CD4-positive, alpha-beta T cell (primary cell): ENCODE measurements around the gene SLC9A4. TPM values are rescaled to one million over a fixed set of nuclear protein-coding genes. Genes with fewer than 3 reads are reported as not detected.

Experiments used
- ATAC-seq: fragments of 200-7000 bp; cut with Tn5 transposase; one replicate; pipeline ENCODE4 v1.10.0; 2022; ENCODE audit warnings: mild to moderate bottlenecking; ENCODE audit not compliant: poor library complexity
- CTCF ChIA-PET: fragments of 350-600 bp; sonication (Branson Sonifier 250); formaldehyde crosslinking; loops from one replicate; lab custom pipeline; 2021; ENCODE audit warnings: antibody characterized with exemption, inconsistent platforms; lab: Charles Lee
- POLR2A ChIA-PET: fragments of 350-600 bp; sonication (Branson Sonifier 250); formaldehyde crosslinking; loops from one replicate; lab custom pipeline; 2021; ENCODE audit warnings: antibody characterized with exemption, inconsistent platforms; lab: Charles Lee
- DNase-seq, 14 experiments: peaks; one replicate each; pipeline ENCODE4 v3.0.0-alpha.2; 2013 to 2020; ENCODE audit warnings: mixed read lengths in 2 of 14
- H3K27ac ChIP-seq, 2 donors: one replicate each; pipeline versions ENCODE4 v1.5.1 to v1.7.0; 2013; ENCODE audit warnings: low read length in 2 of 2, low read depth in 1 of 2, mild to moderate bottlenecking in 1 of 2
- H3K27me3 ChIP-seq, 2 experiments: 1 replicate in 1 of 2; 2 replicates in 1 of 2; pipeline versions ENCODE4 v1.6.1 to v1.7.0; 2013; ENCODE audit warnings: low read length in 2 of 2, control low read depth in 1 of 2, mild to moderate bottlenecking in 1 of 2, moderate library complexity in 1 of 2; ENCODE audit not compliant: insufficient read depth in 2 of 2, control insufficient read depth in 1 of 2
- H3K36me3 ChIP-seq: one replicate; pipeline ENCODE4 v1.6.1; 2013; ENCODE audit warnings: low read length, control low read depth; ENCODE audit not compliant: insufficient read depth
- H3K4me1 ChIP-seq: one replicate; pipeline ENCODE4 v1.6.1; 2013; ENCODE audit warnings: low read length, control low read depth; ENCODE audit not compliant: insufficient read depth
- H3K4me3 ChIP-seq: one replicate; pipeline ENCODE4 v1.5.1; 2013; ENCODE audit warnings: mild to moderate bottlenecking, low read length, moderate library complexity
- H3K9me3 ChIP-seq, 2 experiments: 1 replicate in 1 of 2; 2 replicates in 1 of 2; pipeline versions ENCODE4 v1.6.1 to v1.7.0; 2013; ENCODE audit warnings: low read length in 2 of 2, mild to moderate bottlenecking in 2 of 2, control low read depth in 1 of 2, moderate library complexity in 1 of 2; ENCODE audit not compliant: control insufficient read depth in 1 of 2, insufficient read depth in 1 of 2
- H3K27ac Mint-ChIP-seq: one replicate; pipeline ENCODE4 v1.8.0; 2020; ENCODE audit warnings: mixed read lengths
- H3K27me3 Mint-ChIP-seq: one replicate; pipeline ENCODE4 v1.8.0; 2021; ENCODE audit warnings: mixed read lengths
- H3K36me3 Mint-ChIP-seq: one replicate; pipeline ENCODE4 v1.8.0; 2021; ENCODE audit warnings: low read depth, mixed read lengths
- H3K4me1 Mint-ChIP-seq: one replicate; pipeline ENCODE4 v1.8.0; 2021; ENCODE audit warnings: low read depth, mixed read lengths
- H3K4me3 Mint-ChIP-seq: one replicate; pipeline ENCODE4 v1.8.0; 2020; ENCODE audit warnings: mild to moderate bottlenecking, mixed read lengths
- H3K9me3 Mint-ChIP-seq: one replicate; pipeline ENCODE4 v1.8.0; 2020; ENCODE audit warnings: mixed read lengths
- intact Hi-C, 2 experiments: fragments of 100-400 bp; cut with DNase I in 1 of 2; cut with micrococcal nuclease in 1 of 2; formaldehyde crosslinking; loops; one replicate each; pipeline versions ENCODE4 v1.15.1 to v1.9.0; 2023 to 2025; cut with DNase I, micrococcal nuclease
- total RNA-seq, 174 experiments: library from RNA in 2 of 174; stranded (reverse) in 2 of 174; gene quantifications; one replicate each; pipeline ENCODE4 v1.2.3 and lab custom pipeline; 2021 to 2026
- TF ChIP-seq, protein P1 (sequence below): fragments of 200-600 bp; IDR thresholded peaks from one replicate; pipeline ENCODE4 v1.8.0; 2022; ENCODE audit warnings: antibody characterized with exemption, mild to moderate bottlenecking

Gene SLC9A4
- total RNA-seq, 2 experiments from 2014 or later, result not detected

DNA sequence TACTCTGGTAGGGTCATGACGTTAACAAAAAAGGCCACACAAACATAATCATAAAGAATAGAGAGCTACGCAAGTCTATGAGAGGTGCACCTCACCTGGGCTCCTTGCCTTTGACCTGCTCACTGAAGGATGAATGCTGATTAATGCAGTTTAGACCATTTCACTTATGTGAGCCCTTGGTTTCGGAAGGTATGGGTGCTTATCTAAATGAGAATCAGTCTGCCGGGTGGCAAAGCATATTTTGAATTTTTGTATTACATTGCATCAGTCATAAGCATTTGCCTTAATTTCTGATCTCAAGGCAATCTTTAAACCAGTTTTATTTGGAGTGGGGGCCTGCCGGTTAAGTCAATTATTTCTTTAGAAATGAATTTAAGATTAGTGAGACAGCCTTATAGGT lies 42.8 kb downstream of the SLC9A4 start:
- no peak overlapping the region for H3K4me3 ChIP-seq
- TF ChIP-seq, protein P1, sequence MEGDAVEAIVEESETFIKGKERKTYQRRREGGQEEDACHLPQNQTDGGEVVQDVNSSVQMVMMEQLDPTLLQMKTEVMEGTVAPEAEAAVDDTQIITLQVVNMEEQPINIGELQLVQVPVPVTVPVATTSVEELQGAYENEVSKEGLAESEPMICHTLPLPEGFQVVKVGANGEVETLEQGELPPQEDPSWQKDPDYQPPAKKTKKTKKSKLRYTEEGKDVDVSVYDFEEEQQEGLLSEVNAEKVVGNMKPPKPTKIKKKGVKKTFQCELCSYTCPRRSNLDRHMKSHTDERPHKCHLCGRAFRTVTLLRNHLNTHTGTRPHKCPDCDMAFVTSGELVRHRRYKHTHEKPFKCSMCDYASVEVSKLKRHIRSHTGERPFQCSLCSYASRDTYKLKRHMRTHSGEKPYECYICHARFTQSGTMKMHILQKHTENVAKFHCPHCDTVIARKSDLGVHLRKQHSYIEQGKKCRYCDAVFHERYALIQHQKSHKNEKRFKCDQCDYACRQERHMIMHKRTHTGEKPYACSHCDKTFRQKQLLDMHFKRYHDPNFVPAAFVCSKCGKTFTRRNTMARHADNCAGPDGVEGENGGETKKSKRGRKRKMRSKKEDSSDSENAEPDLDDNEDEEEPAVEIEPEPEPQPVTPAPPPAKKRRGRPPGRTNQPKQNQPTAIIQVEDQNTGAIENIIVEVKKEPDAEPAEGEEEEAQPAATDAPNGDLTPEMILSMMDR, result no peak
- no peaks in the 10 kb centered on the region for H3K9me3 Mint-ChIP-seq
- intact Hi-C loops, result no loop called here
- no peaks in the 10 kb centered on the region for H3K9me3 ChIP-seq
- H3K27ac Mint-ChIP-seq, result no peak overlapping the region
- H3K27ac ChIP-seq, result no peak overlapping the region
- no peaks in the 10 kb centered on the region for H3K4me1 Mint-ChIP-seq
- H3K4me1 ChIP-seq, result no peaks in the 10 kb centered on the region
- H3K27me3 Mint-ChIP-seq, result peaks cover 16% of the 10 kb centered on the region
- DNase-seq (no peak), ATAC-seq (no peak)
- H3K36me3 Mint-ChIP-seq, result no peaks in the 10 kb centered on the region
- CTCF ChIA-PET, result no interaction called here
- H3K4me3 Mint-ChIP-seq, result no peak overlapping the region
- POLR2A ChIA-PET, result no interaction called here
- H3K27me3 ChIP-seq, result peaks cover 0 to 5% of the 10 kb centered on the region in 2 experiments
- no peaks in the 10 kb centered on the region for H3K36me3 ChIP-seq

DNA sequence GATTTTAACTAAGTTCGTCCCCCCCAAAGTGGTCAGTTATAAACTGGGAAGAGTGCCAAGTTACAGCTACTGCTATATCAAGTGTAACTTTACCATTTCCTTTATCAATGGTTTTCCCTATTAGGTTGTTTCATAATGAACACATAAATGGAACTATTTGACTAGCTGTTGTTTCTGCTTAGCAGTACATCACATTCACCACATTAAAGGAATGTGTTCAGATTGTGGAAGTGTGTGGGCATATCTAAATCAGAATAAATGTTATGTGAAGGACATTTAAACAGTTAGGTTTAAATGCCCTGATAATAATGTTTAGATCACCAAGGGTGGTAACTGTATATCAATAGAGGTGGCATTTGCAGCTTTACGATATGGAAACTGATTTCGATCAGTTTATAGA lies 45.1 kb downstream of the SLC9A4 start:
- Histone ChIP-seq H3K9me3 (no peaks in the 10 kb centered on the region), H3K27ac (no peak overlapping the region), H3K4me1 (no peaks in the 10 kb centered on the region), H3K36me3 (no peaks in the 10 kb centered on the region), H3K27me3 (no peaks in the 10 kb centered on the region), H3K4me3 (no peak overlapping the region)
- no peak overlapping the region for H3K4me3 Mint-ChIP-seq
- ChIA-PET CTCF (interaction anchor here (1.3 kb wide), 1 partner anchor 45 kb away, joined by 3 read pairs; the partner anchor contains the start of gene SLC9A4), POLR2A (no interaction called here)
- no peak for DNase-seq
- H3K9me3 Mint-ChIP-seq, result no peaks in the 10 kb centered on the region
- no peaks in the 10 kb centered on the region for H3K36me3 Mint-ChIP-seq
- no peak overlapping the region for H3K27ac Mint-ChIP-seq
- ATAC-seq, result no peak
- TF ChIP-seq, protein P1, result no peak
- H3K27me3 Mint-ChIP-seq, result peaks cover 1% of the 10 kb centered on the region
- no peaks in the 10 kb centered on the region for H3K4me1 Mint-ChIP-seq
- intact Hi-C loops, result no loop called here

DNA sequence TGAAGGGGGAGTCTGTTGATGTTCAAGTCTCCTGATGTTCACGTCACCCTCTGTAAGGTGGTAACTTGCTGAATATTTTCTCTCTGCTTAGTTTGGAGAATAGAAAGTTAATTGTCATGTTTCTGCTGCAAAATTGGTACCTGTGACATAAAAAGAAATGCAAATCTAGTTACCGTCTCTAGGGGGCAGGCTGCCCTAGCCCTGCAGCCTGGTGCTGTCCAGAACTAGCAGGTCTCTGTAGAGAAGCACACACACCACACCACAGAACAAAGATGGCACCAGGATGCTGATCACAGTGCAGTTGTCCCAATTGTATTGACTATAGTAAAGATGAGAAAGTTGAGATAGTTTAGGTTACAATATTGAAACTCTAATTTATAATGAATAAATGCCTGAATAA lies 47.0 kb downstream of the SLC9A4 start:
- Histone ChIP-seq H3K27ac (no peak overlapping the region), H3K4me3 (no peak overlapping the region), H3K36me3 (no peaks in the 10 kb centered on the region), H3K27me3 (no peaks in the 10 kb centered on the region), H3K4me1 (no peaks in the 10 kb centered on the region), H3K9me3 (no peaks in the 10 kb centered on the region)
- CTCF ChIA-PET, result interaction anchor here (0.5 kb wide), 1 partner anchor 150 kb away, joined by 3 read pairs; no protein-coding TSS in a partner anchor
- ATAC-seq (no peak), DNase-seq (peak in 3 of 14 experiments; percentile 32 to 41 (median 32))
- peaks cover 2% of the 10 kb centered on the region for H3K27me3 Mint-ChIP-seq
- TF ChIP-seq, protein P1, result peak; percentile 28
- H3K36me3 Mint-ChIP-seq, result no peaks in the 10 kb centered on the region
- intact Hi-C loops, result loop anchor here (2.0 to 5.0 kb wide), 3 partner anchors 182 to 287 kb away; no protein-coding TSS in a partner anchor
- H3K4me1 Mint-ChIP-seq, result no peaks in the 10 kb centered on the region
- no peak overlapping the region for H3K4me3 Mint-ChIP-seq
- no peaks in the 10 kb centered on the region for H3K9me3 Mint-ChIP-seq
- POLR2A ChIA-PET, result no interaction called here
- H3K27ac Mint-ChIP-seq, result no peak overlapping the region
